Immature natural killer cell (primary cell): ENCODE data around the gene MAP2. TPM values are rescaled to one million over a fixed set of nuclear protein-coding genes. Genes with fewer than 3 reads are reported as not detected.

Experiments used
- DNase-seq, 3 donors: peaks; one replicate each; pipeline ENCODE4 v3.0.0; 2022; ENCODE audit warnings: mixed read lengths in 1 of 3
- H3K27ac Mint-ChIP-seq, 6 donors: one replicate each; pipeline ENCODE4 v1.8.0; 2020; ENCODE audit warnings: mixed read lengths in 6 of 6, mild to moderate bottlenecking in 5 of 6, inconsistent platforms in 4 of 6, moderate library complexity in 3 of 6
- H3K27me3 Mint-ChIP-seq, 3 donors: one replicate each; pipeline ENCODE4 v1.8.0; 2020 to 2021; ENCODE audit warnings: low read depth in 3 of 3, mild to moderate bottlenecking in 3 of 3, mixed read lengths in 3 of 3, moderate library complexity in 3 of 3, inconsistent platforms in 1 of 3
- H3K36me3 Mint-ChIP-seq, 3 donors: one replicate each; pipeline ENCODE4 v1.8.0; 2020; ENCODE audit warnings: mixed read lengths in 3 of 3, inconsistent platforms in 2 of 3, mild to moderate bottlenecking in 2 of 3
- H3K4me1 Mint-ChIP-seq, 2 donors: one replicate each; pipeline ENCODE4 v1.8.0; 2020; ENCODE audit warnings: inconsistent platforms in 2 of 2, mild to moderate bottlenecking in 2 of 2, mixed read lengths in 2 of 2, moderate library complexity in 1 of 2
- H3K4me3 Mint-ChIP-seq, 5 donors: one replicate each; pipeline ENCODE4 v1.8.0; 2020; ENCODE audit warnings: mild to moderate bottlenecking in 5 of 5, mixed read lengths in 5 of 5, inconsistent platforms in 3 of 5, moderate library complexity in 3 of 5
- H3K9me3 Mint-ChIP-seq, 6 donors: one replicate each; pipeline ENCODE4 v1.8.0; 2020; ENCODE audit warnings: mild to moderate bottlenecking in 6 of 6, mixed read lengths in 6 of 6, inconsistent platforms in 4 of 6, moderate library complexity in 3 of 6
- polyA plus RNA-seq, 3 donors: library from polyadenylated mRNA; unstranded; fragments of 300-500 nt; fragmentation: Illumina TruSeq; gene quantifications; one replicate each; pipeline ENCODE4 v1.2.3, GENCODE V29; 2021

MAP2 gene
- polyA plus RNA-seq, 3 donors from 2014 or later, result not detected

- Mint-ChIP-seq H3K4me3 (no peak overlapping the region), H3K36me3 (no peaks in the 10 kb centered on the region), H3K27me3 (no peaks in the 10 kb centered on the region), H3K9me3 (peaks cover 0 to 12% (median 0%) of the 10 kb centered on the region in 6 donors), H3K4me1 (no peaks in the 10 kb centered on the region), H3K27ac (no peak overlapping the region)
- no peak for DNase-seq
These were observed 112.5 kb downstream of the MAP2 start for GRCh38 chr2:209536363-209536762.

GRCh38 chr2:209547726-209548125 is 123.9 kb downstream of the MAP2 start:
- no peaks in the 10 kb centered on the region for H3K36me3 Mint-ChIP-seq
- DNase-seq, result no peak
- no peaks in the 10 kb centered on the region for H3K4me1 Mint-ChIP-seq
- H3K27me3 Mint-ChIP-seq, result no peaks in the 10 kb centered on the region
- H3K9me3 Mint-ChIP-seq, result peaks cover 0 to 6% (median 0%) of the 10 kb centered on the region in 6 donors
- H3K4me3 Mint-ChIP-seq, result no peak overlapping the region
- H3K27ac Mint-ChIP-seq, result no peak overlapping the region

GRCh38 chr2:209549589-209549988 is 125.7 kb downstream of the MAP2 start:
- no peaks in the 10 kb centered on the region for H3K27me3 Mint-ChIP-seq
- no peak for DNase-seq
- no peak overlapping the region for H3K4me3 Mint-ChIP-seq
- H3K36me3 Mint-ChIP-seq, result no peaks in the 10 kb centered on the region
- H3K27ac Mint-ChIP-seq, result no peak overlapping the region
- H3K4me1 Mint-ChIP-seq, result no peaks in the 10 kb centered on the region
- H3K9me3 Mint-ChIP-seq, result peaks cover 0 to 8% (median 0%) of the 10 kb centered on the region in 6 donors

- no peak overlapping the region for H3K27ac Mint-ChIP-seq
These were observed 130.1 kb downstream of the MAP2 start for GRCh38 chr2:209553913-209554312.

GRCh38 chr2:209556354-209556961 is 132.6 kb downstream of the MAP2 start:
- Mint-ChIP-seq H3K27me3 (no peaks in the 10 kb centered on the region), H3K27ac (no peak overlapping the region), H3K4me3 (no peak overlapping the region), H3K9me3 (peaks cover 0 to 3% (median 0%) of the 10 kb centered on the region in 6 donors), H3K4me1 (no peaks in the 10 kb centered on the region), H3K36me3 (no peaks in the 10 kb centered on the region)
- DNase-seq, result no peak

More at GRCh38 chr2:209553913-209554312, 130.1 kb downstream of the MAP2 start:
- DNase-seq, result no peak
- Mint-ChIP-seq H3K36me3 (no peaks in the 10 kb centered on the region), H3K27me3 (no peaks in the 10 kb centered on the region), H3K4me3 (no peak overlapping the region), H3K9me3 (peaks cover 0 to 4% (median 0%) of the 10 kb centered on the region in 6 donors), H3K4me1 (no peaks in the 10 kb centered on the region)

- DNase-seq, result no peak
- Mint-ChIP-seq H3K27me3 (peaks cover 0 to 3% (median 0%) of the 10 kb centered on the region in 3 donors), H3K27ac (no peak overlapping the region), H3K4me3 (no peak overlapping the region), H3K9me3 (peaks cover 0 to 4% (median 0%) of the 10 kb centered on the region in 6 donors), H3K4me1 (no peaks in the 10 kb centered on the region), H3K36me3 (no peaks in the 10 kb centered on the region)
These were observed 137.1 kb downstream of the MAP2 start for GRCh38 chr2:209560911-209561310.

- no peak for DNase-seq
- Mint-ChIP-seq H3K4me1 (no peaks in the 10 kb centered on the region), H3K9me3 (peaks cover 0 to 6% (median 0%) of the 10 kb centered on the region in 6 donors), H3K36me3 (no peaks in the 10 kb centered on the region), H3K4me3 (no peak overlapping the region), H3K27me3 (peaks cover 0 to 3% (median 3%) of the 10 kb centered on the region in 3 donors), H3K27ac (no peak overlapping the region)
These were observed 139.6 kb downstream of the MAP2 start for GRCh38 chr2:209563453-209563852.

GRCh38 chr2:209564816-209565215 is 141.0 kb downstream of the MAP2 start:
- no peak for DNase-seq
- Mint-ChIP-seq H3K36me3 (no peaks in the 10 kb centered on the region), H3K9me3 (peaks cover 0 to 9% (median 0%) of the 10 kb centered on the region in 6 donors), H3K27ac (no peak overlapping the region), H3K4me3 (no peak overlapping the region), H3K4me1 (no peaks in the 10 kb centered on the region), H3K27me3 (peaks cover 0 to 3% (median 3%) of the 10 kb centered on the region in 3 donors)

GRCh38 chr2:209565896-209566582 is 142.2 kb downstream of the MAP2 start:
- Mint-ChIP-seq H3K4me1 (no peaks in the 10 kb centered on the region), H3K9me3 (peaks cover 0 to 9% (median 0%) of the 10 kb centered on the region in 6 donors), H3K4me3 (no peak overlapping the region)

GRCh38 chr2:209570194-209570593 is 146.3 kb downstream of the MAP2 start:
- DNase-seq, result no peak
- peaks cover 0 to 3% (median 3%) of the 10 kb centered on the region in 3 donors for H3K27me3 Mint-ChIP-seq
- H3K4me3 Mint-ChIP-seq, result no peak overlapping the region
- no peak overlapping the region for H3K27ac Mint-ChIP-seq
- H3K9me3 Mint-ChIP-seq, result peaks cover 0 to 9% (median 0%) of the 10 kb centered on the region in 6 donors
- H3K36me3 Mint-ChIP-seq, result no peaks in the 10 kb centered on the region
- H3K4me1 Mint-ChIP-seq, result no peaks in the 10 kb centered on the region

More at GRCh38 chr2:209565896-209566582, 142.2 kb downstream of the MAP2 start:
- H3K36me3 Mint-ChIP-seq, result no peaks in the 10 kb centered on the region
- H3K27me3 Mint-ChIP-seq, result peaks cover 0 to 3% (median 3%) of the 10 kb centered on the region in 3 donors
- no peak for DNase-seq
- no peak overlapping the region for H3K27ac Mint-ChIP-seq

GRCh38 chr2:209574515-209574914 is 150.7 kb downstream of the MAP2 start:
- Mint-ChIP-seq H3K4me3 (no peak overlapping the region), H3K4me1 (no peaks in the 10 kb centered on the region), H3K36me3 (no peaks in the 10 kb centered on the region), H3K27me3 (peaks cover 0 to 3% (median 2%) of the 10 kb centered on the region in 3 donors), H3K27ac (no peak overlapping the region), H3K9me3 (peaks cover 0 to 4% (median 0%) of the 10 kb centered on the region in 6 donors)
- DNase-seq, result no peak

GRCh38 chr2:209577376-209578357 is 153.8 kb downstream of the MAP2 start:
- H3K27me3 Mint-ChIP-seq, result peaks cover 0 to 3% (median 2%) of the 10 kb centered on the region in 3 donors
- DNase-seq, result no peak
- H3K9me3 Mint-ChIP-seq, result peaks cover 0 to 4% (median 0%) of the 10 kb centered on the region in 6 donors
- H3K36me3 Mint-ChIP-seq, result no peaks in the 10 kb centered on the region
- H3K4me3 Mint-ChIP-seq, result no peak overlapping the region
- no peaks in the 10 kb centered on the region for H3K4me1 Mint-ChIP-seq
- H3K27ac Mint-ChIP-seq, result no peak overlapping the region

GRCh38 chr2:209578394-209579001 is 154.7 kb downstream of the MAP2 start:
- H3K27ac Mint-ChIP-seq, result no peak overlapping the region
- no peaks in the 10 kb centered on the region for H3K36me3 Mint-ChIP-seq
- H3K4me3 Mint-ChIP-seq, result no peak overlapping the region
- H3K27me3 Mint-ChIP-seq, result peaks cover 0 to 3% (median 2%) of the 10 kb centered on the region in 3 donors
- DNase-seq, result no peak
- peaks cover 0 to 4% (median 0%) of the 10 kb centered on the region in 6 donors for H3K9me3 Mint-ChIP-seq
- no peaks in the 10 kb centered on the region for H3K4me1 Mint-ChIP-seq
